Mammary epithelial cell (primary cell): ENCODE measurements around the gene SMARCA2.

Source experiments
- CTCF ChIP-seq, 2 donors: IDR thresholded peaks in 1 of 2; conservative IDR thresholded peaks in 1 of 2; 2 replicates each; pipeline ENCODE4 v1.5.1; 2011 to 2012; ENCODE audit warnings: inconsistent platforms in 2 of 2, low read length in 2 of 2, mild to moderate bottlenecking in 2 of 2, control low read depth in 1 of 2, low read depth in 1 of 2; ENCODE audit not compliant: insufficient read depth in 1 of 2; ENCODE audit errors: extremely low read depth in 1 of 2
- EZH2 ChIP-seq: IDR thresholded peaks from 2 replicates; pipeline ENCODE4 v1.6.1; 2012; ENCODE audit warnings: low read length, inconsistent platforms, borderline replicate concordance

- TF ChIP-seq EZH2 (no peak), CTCF (conservative IDR thresholded peaks at IDR 0.05 in 1 of 2, IDR thresholded peaks at IDR 0.05 in 1 of 2; ENCODE audit: extremely low read depth in 1 of 2, insufficient read depth in 1 of 2, low read depth in 1 of 2, low read length in 2 of 2) (peak; percentile 19 to 21)
Measured at GRCh38 chr9:2241461-2241835, 226.3 kb downstream of the SMARCA2 start.
